ENCODE measurements around the gene TTBK2. TPM values are rescaled to one million over a fixed set of nuclear protein-coding genes. Genes with fewer than 3 reads are reported as not detected.

Gene TTBK2
- total and polyA plus RNA-seq, 10 of the 15 experiments (the other 5 are each of a cell fraction or from before 2014, with no cell fraction given), result 0.66 to 9.1 (median 3.7) TPM

DNA sequence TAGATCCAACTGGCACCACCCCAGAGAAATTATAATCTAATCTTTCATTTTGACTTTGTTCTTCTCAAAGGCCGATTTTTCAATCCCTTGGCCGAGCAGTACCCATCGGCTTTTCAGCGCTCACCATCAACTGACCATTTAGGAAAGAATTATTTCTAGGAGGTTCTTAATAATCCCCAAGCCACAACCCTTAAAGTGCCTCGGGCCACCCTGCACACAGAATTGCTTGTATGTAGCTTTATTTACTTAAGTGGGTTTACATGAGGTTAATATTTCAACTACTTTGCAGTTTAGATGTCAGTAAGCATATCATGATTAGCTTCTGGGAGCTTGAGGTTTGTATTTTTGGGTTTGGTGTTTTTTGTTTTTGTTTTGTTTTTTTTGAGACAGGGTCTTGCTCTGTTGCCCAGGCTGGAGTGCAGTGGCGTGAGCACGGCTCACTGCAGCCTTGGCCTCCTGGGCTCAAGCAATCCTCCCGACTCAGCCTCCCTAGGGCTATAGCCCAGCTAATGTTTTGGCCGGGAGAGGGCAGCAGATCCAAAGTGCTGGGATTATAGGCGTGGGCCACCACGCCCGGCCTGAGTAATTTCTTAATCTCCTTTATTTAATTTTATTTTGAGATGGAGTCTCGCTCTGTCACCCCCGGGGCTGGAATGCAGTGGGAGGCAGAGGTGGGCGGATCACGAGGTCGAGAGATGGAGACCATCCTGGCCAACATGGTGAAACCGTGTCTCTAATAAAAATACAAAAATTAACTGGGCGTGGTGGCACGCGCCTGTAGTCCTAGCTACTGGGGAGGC is 182.8 kb downstream of the TTBK2 start:
- ChIA-PET POLR2A (interaction anchor here (1.0 kb wide), 1 partner anchor 21 kb away, joined by 3 read pairs; no protein-coding TSS in a partner anchor), SMC1A (ENCODE audit: uncharacterized antibody, unreplicated experiment) (interaction anchor here (0.6 to 1.6 kb wide), 3 partner anchors 22 to 192 kb away, joined by 3 to 4 read pairs (median 3); no protein-coding TSS in a partner anchor), CTCF (interaction anchor here (0.8 to 6.2 kb wide), 3 partner anchors 181 to 449 kb away, joined by 3 to 26 read pairs (median 3); no protein-coding TSS in a partner anchor), RAD21 (ENCODE audit: unreplicated experiment) (interaction anchor here (1.0 kb wide), 1 partner anchor 639 kb away, joined by 3 read pairs; no protein-coding TSS in a partner anchor)
- Histone ChIP-seq H4K20me1 (ENCODE audit: control insufficient read depth, insufficient read depth) (no peaks in the 10 kb centered on the region), H3K9me3 (replicated peaks; ENCODE audit: control insufficient read depth, insufficient read depth, low read length) (no peaks in the 10 kb centered on the region), H3K36me3 (ENCODE audit: control insufficient read depth in 2 of 2, insufficient read depth in 2 of 2, low read length in 1 of 2) (peaks cover 0 to 2% of the 10 kb centered on the region in 2 experiments; a peak in 2 of 4 replicates), H3K4me2 (ENCODE audit: control insufficient read depth, insufficient read depth) (peak overlapping the region; percentile 94), H3K27ac (ENCODE audit: control insufficient read depth, insufficient read depth) (peak overlapping the region; percentile 76), H3K27me3 (replicated peaks in 1 of 2; ENCODE audit: control insufficient read depth in 2 of 2, insufficient read depth in 2 of 2, low read length in 1 of 2) (no peaks in the 10 kb centered on the region), H3K4me1 (ENCODE audit: control insufficient read depth, insufficient read depth, low read length) (peaks cover 18% of the 10 kb centered on the region), H2AFZ (ENCODE audit: control insufficient read depth, low read depth, low read length) (peak overlapping the region; percentile 93), H3K9ac (ENCODE audit: control insufficient read depth, insufficient read depth, low read length) (peak overlapping the region; percentile 80), H3K4me3 (peak overlapping the region; percentile 88), H3K79me2 (ENCODE audit: control insufficient read depth, insufficient read depth, low read length) (peaks cover 6% of the 10 kb centered on the region)
- DNase-seq (ENCODE audit: low read depth, low spot score) (no peak), ATAC-seq (no peak), FAIRE-seq (no peak)
- no TSS peak for BruUV-seq (replicated peaks)
- 86% methylated on average over 21 of the region's 21 CpGs for WGBS (ENCODE audit: insufficient coverage, insufficient replicate concordance, low lambda C conversion rate, missing lambda C conversion rate)
- TF ChIP-seq PAX8 (IDR thresholded peaks at IDR 0.05), result no peak
- TF ChIP-seq, protein P1, sequence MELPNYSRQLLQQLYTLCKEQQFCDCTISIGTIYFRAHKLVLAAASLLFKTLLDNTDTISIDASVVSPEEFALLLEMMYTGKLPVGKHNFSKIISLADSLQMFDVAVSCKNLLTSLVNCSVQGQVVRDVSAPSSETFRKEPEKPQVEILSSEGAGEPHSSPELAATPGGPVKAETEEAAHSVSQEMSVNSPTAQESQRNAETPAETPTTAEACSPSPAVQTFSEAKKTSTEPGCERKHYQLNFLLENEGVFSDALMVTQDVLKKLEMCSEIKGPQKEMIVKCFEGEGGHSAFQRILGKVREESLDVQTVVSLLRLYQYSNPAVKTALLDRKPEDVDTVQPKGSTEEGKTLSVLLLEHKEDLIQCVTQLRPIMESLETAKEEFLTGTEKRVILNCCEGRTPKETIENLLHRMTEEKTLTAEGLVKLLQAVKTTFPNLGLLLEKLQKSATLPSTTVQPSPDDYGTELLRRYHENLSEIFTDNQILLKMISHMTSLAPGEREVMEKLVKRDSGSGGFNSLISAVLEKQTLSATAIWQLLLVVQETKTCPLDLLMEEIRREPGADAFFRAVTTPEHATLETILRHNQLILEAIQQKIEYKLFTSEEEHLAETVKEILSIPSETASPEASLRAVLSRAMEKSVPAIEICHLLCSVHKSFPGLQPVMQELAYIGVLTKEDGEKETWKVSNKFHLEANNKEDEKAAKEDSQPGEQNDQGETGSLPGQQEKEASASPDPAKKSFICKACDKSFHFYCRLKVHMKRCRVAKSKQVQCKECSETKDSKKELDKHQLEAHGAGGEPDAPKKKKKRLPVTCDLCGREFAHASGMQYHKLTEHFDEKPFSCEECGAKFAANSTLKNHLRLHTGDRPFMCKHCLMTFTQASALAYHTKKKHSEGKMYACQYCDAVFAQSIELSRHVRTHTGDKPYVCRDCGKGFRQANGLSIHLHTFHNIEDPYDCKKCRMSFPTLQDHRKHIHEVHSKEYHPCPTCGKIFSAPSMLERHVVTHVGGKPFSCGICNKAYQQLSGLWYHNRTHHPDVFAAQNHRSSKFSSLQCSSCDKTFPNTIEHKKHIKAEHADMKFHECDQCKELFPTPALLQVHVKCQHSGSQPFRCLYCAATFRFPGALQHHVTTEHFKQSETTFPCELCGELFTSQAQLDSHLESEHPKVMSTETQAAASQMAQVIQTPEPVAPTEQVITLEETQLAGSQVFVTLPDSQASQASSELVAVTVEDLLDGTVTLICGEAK (IDR thresholded peaks at IDR 0.05; ENCODE audit: borderline replicate concordance), result 0 out of 2 replicates have a peak, but pooled peaks have one; percentile 22
- TF ChIP-seq BACH1 (IDR thresholded peaks at IDR 0.05; ENCODE audit: borderline replicate concordance), result no peak
- no peak for TF ChIP-seq KAT2A (conservative IDR thresholded peaks at IDR 0.05; ENCODE audit: control insufficient read depth, low read depth, low read length)
- TF ChIP-seq GATAD2B (conservative IDR thresholded peaks at IDR 0.05; ENCODE audit: low read depth), result no peak
- TF ChIP-seq, protein P2, sequence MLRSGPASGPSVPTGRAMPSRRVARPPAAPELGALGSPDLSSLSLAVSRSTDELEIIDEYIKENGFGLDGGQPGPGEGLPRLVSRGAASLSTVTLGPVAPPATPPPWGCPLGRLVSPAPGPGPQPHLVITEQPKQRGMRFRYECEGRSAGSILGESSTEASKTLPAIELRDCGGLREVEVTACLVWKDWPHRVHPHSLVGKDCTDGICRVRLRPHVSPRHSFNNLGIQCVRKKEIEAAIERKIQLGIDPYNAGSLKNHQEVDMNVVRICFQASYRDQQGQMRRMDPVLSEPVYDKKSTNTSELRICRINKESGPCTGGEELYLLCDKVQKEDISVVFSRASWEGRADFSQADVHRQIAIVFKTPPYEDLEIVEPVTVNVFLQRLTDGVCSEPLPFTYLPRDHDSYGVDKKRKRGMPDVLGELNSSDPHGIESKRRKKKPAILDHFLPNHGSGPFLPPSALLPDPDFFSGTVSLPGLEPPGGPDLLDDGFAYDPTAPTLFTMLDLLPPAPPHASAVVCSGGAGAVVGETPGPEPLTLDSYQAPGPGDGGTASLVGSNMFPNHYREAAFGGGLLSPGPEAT (IDR thresholded peaks at IDR 0.05; ENCODE audit: low read depth), result no peak
- TF ChIP-seq, protein P3, sequence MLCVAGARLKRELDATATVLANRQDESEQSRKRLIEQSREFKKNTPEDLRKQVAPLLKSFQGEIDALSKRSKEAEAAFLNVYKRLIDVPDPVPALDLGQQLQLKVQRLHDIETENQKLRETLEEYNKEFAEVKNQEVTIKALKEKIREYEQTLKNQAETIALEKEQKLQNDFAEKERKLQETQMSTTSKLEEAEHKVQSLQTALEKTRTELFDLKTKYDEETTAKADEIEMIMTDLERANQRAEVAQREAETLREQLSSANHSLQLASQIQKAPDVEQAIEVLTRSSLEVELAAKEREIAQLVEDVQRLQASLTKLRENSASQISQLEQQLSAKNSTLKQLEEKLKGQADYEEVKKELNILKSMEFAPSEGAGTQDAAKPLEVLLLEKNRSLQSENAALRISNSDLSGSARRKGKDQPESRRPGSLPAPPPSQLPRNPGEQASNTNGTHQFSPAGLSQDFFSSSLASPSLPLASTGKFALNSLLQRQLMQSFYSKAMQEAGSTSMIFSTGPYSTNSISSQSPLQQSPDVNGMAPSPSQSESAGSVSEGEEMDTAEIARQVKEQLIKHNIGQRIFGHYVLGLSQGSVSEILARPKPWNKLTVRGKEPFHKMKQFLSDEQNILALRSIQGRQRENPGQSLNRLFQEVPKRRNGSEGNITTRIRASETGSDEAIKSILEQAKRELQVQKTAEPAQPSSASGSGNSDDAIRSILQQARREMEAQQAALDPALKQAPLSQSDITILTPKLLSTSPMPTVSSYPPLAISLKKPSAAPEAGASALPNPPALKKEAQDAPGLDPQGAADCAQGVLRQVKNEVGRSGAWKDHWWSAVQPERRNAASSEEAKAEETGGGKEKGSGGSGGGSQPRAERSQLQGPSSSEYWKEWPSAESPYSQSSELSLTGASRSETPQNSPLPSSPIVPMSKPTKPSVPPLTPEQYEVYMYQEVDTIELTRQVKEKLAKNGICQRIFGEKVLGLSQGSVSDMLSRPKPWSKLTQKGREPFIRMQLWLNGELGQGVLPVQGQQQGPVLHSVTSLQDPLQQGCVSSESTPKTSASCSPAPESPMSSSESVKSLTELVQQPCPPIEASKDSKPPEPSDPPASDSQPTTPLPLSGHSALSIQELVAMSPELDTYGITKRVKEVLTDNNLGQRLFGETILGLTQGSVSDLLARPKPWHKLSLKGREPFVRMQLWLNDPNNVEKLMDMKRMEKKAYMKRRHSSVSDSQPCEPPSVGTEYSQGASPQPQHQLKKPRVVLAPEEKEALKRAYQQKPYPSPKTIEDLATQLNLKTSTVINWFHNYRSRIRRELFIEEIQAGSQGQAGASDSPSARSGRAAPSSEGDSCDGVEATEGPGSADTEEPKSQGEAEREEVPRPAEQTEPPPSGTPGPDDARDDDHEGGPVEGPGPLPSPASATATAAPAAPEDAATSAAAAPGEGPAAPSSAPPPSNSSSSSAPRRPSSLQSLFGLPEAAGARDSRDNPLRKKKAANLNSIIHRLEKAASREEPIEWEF (IDR thresholded peaks at IDR 0.05; ENCODE audit: insufficient replicate concordance, low read depth, low read length), result no peak
- TF ChIP-seq SMAD1 (IDR thresholded peaks at IDR 0.05; ENCODE audit: low read depth, partially characterized antibody), result no peak
- in situ Hi-C loops (cut with MboI), result no loop called here
- intact Hi-C loops (cut with micrococcal nuclease; ENCODE audit: unreplicated experiment), result loop anchor here (10.0 kb wide), 1 partner anchor 187 kb away; the partner anchor contains the start of gene TTBK2
